Esophagus squamous epithelium (tissue), 5 donors: ENCODE data around the gene RPL35A. TPM values are rescaled to one million over a fixed set of nuclear protein-coding genes. Genes with fewer than 3 reads are reported as not detected.
A peak's percentile ranks its signal among the peaks of the same experiment; 100 is the strongest.

Experiments used
- DNase-seq: peaks from one replicate; lab custom pipeline; 2025; lab: John Stamatoyannopoulos, UW
- H3K27ac ChIP-seq, 4 donors: fragments of 200-600 bp; sonication (generic); one replicate each; pipeline ENCODE4 v1.5.1; 2016 to 2019; ENCODE audit warnings: mild to moderate bottlenecking in 1 of 4
- H3K27me3 ChIP-seq, 4 donors: fragments of 200-600 bp; sonication (generic); 1 replicate in 3 of 4; 2 replicates in 1 of 4; pipeline versions ENCODE4 v1.5.1 to v1.6.0; 2017 to 2021; ENCODE audit warnings: antibody characterized with exemption in 1 of 4
- H3K36me3 ChIP-seq, 3 donors: fragments of 200-600 bp; sonication (generic); one replicate each; pipeline ENCODE4 v1.5.1; 2016 to 2019
- H3K4me1 ChIP-seq, 3 donors: fragments of 200-600 bp; sonication (generic); one replicate each; pipeline ENCODE4 v1.5.1; 2017 to 2019
- H3K4me3 ChIP-seq, 4 donors: fragments of 200-600 bp; sonication (generic); 1 replicate in 3 of 4; 2 replicates in 1 of 4; pipeline ENCODE4 v1.5.1; 2016 to 2019; ENCODE audit warnings: mild to moderate bottlenecking in 2 of 4, moderate library complexity in 1 of 4
- H3K9me3 ChIP-seq, 3 donors: fragments of 200-600 bp; sonication (generic); one replicate each; pipeline ENCODE4 v1.5.1; 2016 to 2019
- CTCF ChIP-seq, 6 experiments: fragments of 450-650 bp in 4 of 6; fragments of 200-600 bp in 2 of 6; sonication (generic) in 2 of 6; IDR thresholded peaks; one replicate each; pipeline ENCODE4 v1.5.1; 2016 to 2019; ENCODE audit warnings: antibody characterized with exemption in 6 of 6, mild to moderate bottlenecking in 4 of 6, moderate library complexity in 4 of 6
- POLR2A ChIP-seq, 4 donors: fragments of 450-650 bp; IDR thresholded peaks; one replicate each; pipeline ENCODE4 v1.6.1; 2017; ENCODE audit warnings: antibody characterized with exemption in 4 of 4, mild to moderate bottlenecking in 4 of 4, moderate library complexity in 3 of 4
- WGBS, 2 donors: methylation state at CpG; one replicate each; pipeline ENCODE4 v1.1.5; 2018; 5-methylcytosine and 5-hydroxymethylcytosine counted together
- intact Hi-C: fragments of 100-400 bp; cut with DNase I; formaldehyde crosslinking; loops from one replicate; pipeline ENCODE4 v1.15.0; 2022
- total RNA-seq, 4 donors: library from RNA; depleted of rRNA; stranded (reverse); fragments of >200 nt; gene quantifications; one replicate each; pipeline ENCODE4 v1.1.0, GENCODE V29; 2016
- donor health status: DM: yes; HTN: yes; CAD: no.

The RPL35A gene
- total RNA-seq, 4 donors from 2014 or later = 495 to 880 (median 705) TPM

GRCh38 chr3:197949191-197949777 is 706 bp upstream of the RPL35A start:
- no peak for DNase-seq
- intact Hi-C loops = no loop called here
- 16 to 21% methylated on average over 17 of the region's 17 CpGs for WGBS, 2 donors
- TF ChIP-seq CTCF (IDR thresholded peaks at IDR 0.05) = no peak
- TF ChIP-seq POLR2A (IDR thresholded peaks at IDR 0.05) = no peak
- Histone ChIP-seq H3K4me1 (peaks cover 30 to 45% (median 38%) of the 10 kb centered on the region in 3 donors), H3K27me3 (no peaks in the 10 kb centered on the region), H3K9me3 (no peaks in the 10 kb centered on the region), H3K36me3 (peaks cover 20 to 32% (median 22%) of the 10 kb centered on the region in 3 donors), H3K4me3 (peak overlapping the region; percentile 43 to 76 (median 68)), H3K27ac (peak overlapping the region; percentile 77 to 95 (median 93))

- Histone ChIP-seq H3K36me3 (peaks cover 26 to 46% (median 36%) of the 10 kb centered on the region in 3 donors), H3K4me1 (peaks cover 30 to 49% (median 38%) of the 10 kb centered on the region in 3 donors), H3K9me3 (no peaks in the 10 kb centered on the region), H3K27me3 (no peaks in the 10 kb centered on the region), H3K4me3 (peak overlapping the region; percentile 43 to 76 (median 68)), H3K27ac (peak overlapping the region; percentile 77 to 95 (median 93))
- 0 to 1% methylated on average over 10 to 11 of the region's 11 CpGs for WGBS, 2 donors
- TF ChIP-seq POLR2A (IDR thresholded peaks at IDR 0.05) (no peak), CTCF (IDR thresholded peaks at IDR 0.05) (no peak)
- no peak for DNase-seq
- intact Hi-C loops = no loop called here
Measured at GRCh38 chr3:197950677-197951061, 679 bp downstream of the RPL35A start.

- WGBS, 2 donors = 58 to 66% methylated on average over 17 to 20 of the region's 21 CpGs
- DNase-seq = no peak
- Histone ChIP-seq H3K27ac (peak overlapping the region in 3 of 4 donors; percentile 77 to 94 (median 92)), H3K27me3 (no peaks in the 10 kb centered on the region), H3K4me3 (peak overlapping the region; percentile 43 to 76 (median 68)), H3K36me3 (peaks cover 32 to 54% (median 40%) of the 10 kb centered on the region in 3 donors), H3K4me1 (peaks cover 30 to 52% (median 38%) of the 10 kb centered on the region in 3 donors), H3K9me3 (no peaks in the 10 kb centered on the region)
- intact Hi-C loops = no loop called here
- TF ChIP-seq CTCF (IDR thresholded peaks at IDR 0.05) (no peak), POLR2A (IDR thresholded peaks at IDR 0.05) (no peak)
Measured at GRCh38 chr3:197951392-197951990, 1.5 kb downstream of the RPL35A start.

GRCh38 chr3:197952440-197952839 is 2.5 kb downstream of the RPL35A start:
- Histone ChIP-seq H3K27me3 (no peaks in the 10 kb centered on the region), H3K36me3 (peaks cover 32 to 59% (median 40%) of the 10 kb centered on the region in 3 donors), H3K4me3 (no peak overlapping the region), H3K4me1 (peaks cover 34 to 60% (median 38%) of the 10 kb centered on the region in 3 donors), H3K9me3 (no peaks in the 10 kb centered on the region), H3K27ac (peak overlapping the region in 1 of 4 donors; percentile 17)
- no peak for DNase-seq
- TF ChIP-seq CTCF (IDR thresholded peaks at IDR 0.05) (no peak), POLR2A (IDR thresholded peaks at IDR 0.05) (no peak)
- WGBS, 2 donors = 79 to 84% methylated on average over 8 to 9 of the region's 9 CpGs
- intact Hi-C loops = no loop called here

- Histone ChIP-seq H3K27me3 (no peaks in the 10 kb centered on the region), H3K4me1 (peaks cover 34 to 69% (median 38%) of the 10 kb centered on the region in 3 donors), H3K4me3 (no peak overlapping the region), H3K9me3 (no peaks in the 10 kb centered on the region), H3K27ac (peak overlapping the region in 2 of 4 donors; percentile 11 to 20), H3K36me3 (peaks cover 32 to 59% (median 40%) of the 10 kb centered on the region in 3 donors)
- no peak for DNase-seq
- no peak for TF ChIP-seq CTCF (IDR thresholded peaks at IDR 0.05)
- no peak for TF ChIP-seq POLR2A (IDR thresholded peaks at IDR 0.05)
- intact Hi-C loops = no loop called here
- WGBS, 2 donors = 52 to 59% methylated on average over 6 of the region's 6 CpGs
Measured at GRCh38 chr3:197953325-197953724, 3.3 kb downstream of the RPL35A start.
